GM12878 (cell line): ENCODE results near the gene CSMD2. TPM values are rescaled to one million over a fixed set of nuclear protein-coding genes. Genes with fewer than 3 reads are reported as not detected.

Source experiments
- ATAC-seq: fragments of 200-7000 bp; cut with Tn5 transposase; 3 replicates; pipeline ENCODE4 v1.9.1; 2020; ENCODE audit warnings: mild to moderate bottlenecking, moderate library complexity
- BruUV-seq: library from RNA; stranded (reverse); fragments of 400-500 nt; replicated peaks from 2 replicates; lab custom pipeline; 2021; lab: Mats Ljungman, UMichigan
- CTCF ChIA-PET: fragments of 300-600 bp; sonication (Branson Sonifier 250); formaldehyde crosslinking; extraction: SDS; loops from one replicate; lab custom pipeline; 2021; ENCODE audit warnings: inconsistent platforms; lab: Yijun Ruan, JAX
- POLR2A ChIA-PET: fragments of 350-600 bp; formaldehyde crosslinking; extraction: SDS; loops from one replicate; lab custom pipeline; 2021; ENCODE audit warnings: inconsistent platforms; lab: Charles Lee
- RAD21 ChIA-PET: fragments of 300-600 bp; sonication (Branson Sonifier 250); formaldehyde crosslinking; loops from one replicate; lab custom pipeline; 2023; ENCODE audit warnings: antibody characterized with exemption; ENCODE audit not compliant: unreplicated experiment; lab: Charles Lee
- SMC1A ChIA-PET: fragments of 300-600 bp; sonication (Branson Sonifier 250); formaldehyde crosslinking; loops from one replicate; lab custom pipeline; 2023; ENCODE audit not compliant: unreplicated experiment, uncharacterized antibody; lab: Charles Lee
- DNase-seq: peaks from one replicate; pipeline ENCODE4 v3.0.0-alpha.2; 2011; ENCODE audit warnings: low read depth, low spot score
- FAIRE-seq: peaks from 3 replicates; lab custom pipeline; 2011; peaks lifted over from hg19 to GRCh38; lab: Jason Lieb, UNC
- H2AFZ ChIP-seq: 2 replicates; pipeline ENCODE4 v1.6.0; 2011; ENCODE audit warnings: low read depth, low read length, control low read depth; ENCODE audit not compliant: control insufficient read depth
- H3K27ac ChIP-seq: 2 replicates; pipeline ENCODE4 v1.5.1; 2011; ENCODE audit warnings: control low read depth; ENCODE audit not compliant: control insufficient read depth, insufficient read depth
- H3K27me3 ChIP-seq, 2 experiments: replicated peaks in 1 of 2; 2 replicates each; pipeline versions ENCODE4 v1.6.0 to v1.6.1; 2011; ENCODE audit warnings: low read length in 1 of 2; ENCODE audit not compliant: control insufficient read depth in 2 of 2, insufficient read depth in 2 of 2
- H3K36me3 ChIP-seq, 2 experiments: 2 replicates each; pipeline ENCODE4 v1.5.1; 2011; ENCODE audit warnings: low read length in 1 of 2; ENCODE audit not compliant: control insufficient read depth in 2 of 2, insufficient read depth in 2 of 2
- H3K4me1 ChIP-seq: 2 replicates; pipeline ENCODE4 v1.6.1; 2011; ENCODE audit warnings: mild to moderate bottlenecking, low read length, moderate library complexity, mixed read lengths; ENCODE audit not compliant: control insufficient read depth, insufficient read depth
- H3K4me2 ChIP-seq: 2 replicates; pipeline ENCODE4 v1.6.0; 2011; ENCODE audit warnings: control low read depth; ENCODE audit not compliant: control insufficient read depth, insufficient read depth
- H3K4me3 ChIP-seq: fragments of 200-600 bp; sonication (generic); 2 replicates; pipeline ENCODE4 v1.5.1; 2016
- H3K79me2 ChIP-seq: 2 replicates; pipeline ENCODE4 v1.6.0; 2011; ENCODE audit warnings: low read length; ENCODE audit not compliant: control insufficient read depth, insufficient read depth
- H3K9ac ChIP-seq: 2 replicates; pipeline ENCODE4 v1.8.0; 2011; ENCODE audit warnings: low read length, control low read depth, mixed read lengths; ENCODE audit not compliant: control insufficient read depth, insufficient read depth
- H3K9me3 ChIP-seq: replicated peaks from 3 replicates; pipeline ENCODE4 v1.5.1; 2011; ENCODE audit warnings: mild to moderate bottlenecking, low read length; ENCODE audit not compliant: control insufficient read depth, insufficient read depth
- H4K20me1 ChIP-seq: 2 replicates; pipeline ENCODE4 v1.6.0; 2011; ENCODE audit not compliant: control insufficient read depth, insufficient read depth
- IKZF2 ChIP-seq, 2 experiments: fragments of 450-650 bp; IDR thresholded peaks; 2 replicates each; pipeline ENCODE4 v1.6.1; 2017; ENCODE audit warnings: mild to moderate bottlenecking in 2 of 2, moderate library complexity in 2 of 2
- KDM1A ChIP-seq: fragments of 200-600 bp; sonication (generic); IDR thresholded peaks from 2 replicates; pipeline ENCODE4 v1.6.1; 2016; ENCODE audit warnings: borderline replicate concordance
- MEF2A ChIP-seq: IDR thresholded peaks from 2 replicates; pipeline ENCODE4 v1.6.1; 2011; ENCODE audit warnings: low read depth, mild to moderate bottlenecking, low read length, moderate library complexity; ENCODE audit not compliant: insufficient read depth
- MEF2B ChIP-seq: fragments of 450-650 bp; IDR thresholded peaks from 2 replicates; pipeline ENCODE4 v1.6.1; 2018; ENCODE audit warnings: mild to moderate bottlenecking, moderate library complexity; ENCODE audit not compliant: partially characterized antibody, poor library complexity, severe bottlenecking
- MYC ChIP-seq: IDR thresholded peaks from 2 replicates; pipeline ENCODE4 v1.6.1; 2011; ENCODE audit warnings: mild to moderate bottlenecking, low read length, moderate library complexity, inconsistent platforms; ENCODE audit not compliant: insufficient read depth, insufficient replicate concordance, insufficient read length, severe bottlenecking
- PKNOX1 ChIP-seq: fragments of 450-650 bp; IDR thresholded peaks from 2 replicates; pipeline ENCODE4 v1.6.1; 2016; ENCODE audit warnings: mild to moderate bottlenecking
- WGBS: methylation state at CpG from one replicate; pipeline ENCODE4 v1.1.6; 2016; ENCODE audit warnings: low lambda C conversion rate; ENCODE audit not compliant: insufficient replicate concordance, insufficient coverage; ENCODE audit errors: missing lambda C conversion rate; 5-methylcytosine and 5-hydroxymethylcytosine counted together
- in situ Hi-C: fragments of 300-500 bp; cut with MboI; formaldehyde crosslinking; loops from 9 replicates; pipeline ENCODE4 v1.14.3; 2018; ENCODE audit warnings: mixed read lengths
- intact Hi-C: fragments of 100-400 bp; cut with micrococcal nuclease; formaldehyde crosslinking; loops from one replicate; pipeline ENCODE4 v1.14.2; 2022; ENCODE audit not compliant: unreplicated experiment
- polyA plus RNA-seq, 11 experiments: library from polyadenylated mRNA; depleted of rRNA in 4 of 11; unstranded in 6 of 11; stranded (reverse) in 5 of 11; fragments of >200 nt; fragmentation: Nextera tagmentation in 4 of 11; fragmentation: Illumina TruSeq in 1 of 11; extraction: Ambion mirVana in 4 of 11; extraction: Trizol in 1 of 11; gene quantifications; 1 replicate in 1 of 11; 2 replicates in 10 of 11; pipeline versions ENCODE4 v1.2.1 to v1.2.3, GENCODE V29; 2011 to 2016; ENCODE audit warnings: inconsistent platforms in 2 of 11, missing spikeins in 2 of 11, low read depth in 1 of 11
- total RNA-seq, 4 experiments: library from RNA; depleted of rRNA in 3 of 4; stranded (reverse); fragments of >200 nt in 3 of 4; fragmentation: Illumina TruSeq in 1 of 4; extraction: Trizol in 1 of 4; gene quantifications; 2 replicates each; pipeline versions ENCODE4 v1.2.1 to v1.2.3, GENCODE V29; 2013 to 2021

The CSMD2 gene
- total and polyA plus RNA-seq, 10 of the 15 experiments (the other 5 are each of a cell fraction or from before 2014, with no cell fraction given), result under 0.01 TPM; not detected in 9

GRCh38 chr1:33824321-33824720 lies 340.7 kb downstream of the CSMD2 start (continued):
- TF ChIP-seq PKNOX1, result no peak
- TF ChIP-seq MEF2B, result no peak
- TF ChIP-seq KDM1A, result no peak

DNA sequence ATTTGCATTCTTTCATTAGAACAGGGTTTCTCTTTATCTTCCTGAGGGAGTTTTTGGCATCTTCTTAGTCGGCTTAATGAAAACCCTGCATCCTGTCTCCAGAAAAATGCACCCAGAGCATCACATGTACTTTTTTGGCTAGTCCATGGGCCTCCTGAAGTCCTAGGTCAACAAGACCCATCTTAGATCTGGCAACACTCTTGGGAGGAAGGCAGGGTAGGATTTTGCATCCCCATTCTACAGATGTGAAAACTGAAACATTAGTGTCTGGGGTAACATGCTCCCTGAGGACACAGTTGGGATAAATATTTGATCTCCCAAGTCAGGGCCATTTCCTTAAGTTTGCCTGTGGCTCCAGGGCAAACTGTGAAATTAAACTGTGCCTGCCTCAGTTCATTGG lies 341.2 kb downstream of the CSMD2 start:
- RAD21 ChIA-PET, result no interaction called here
- SMC1A ChIA-PET, result no interaction called here
- no peaks in the 10 kb centered on the region for H3K4me1 ChIP-seq
- no peaks in the 10 kb centered on the region for H3K36me3 ChIP-seq
- DNase-seq (no peak), ATAC-seq (no peak), FAIRE-seq (no peak)
- H3K9me3 ChIP-seq, result no peaks in the 10 kb centered on the region
- WGBS, result 0% methylated on average over 1 of the region's 1 CpG
- no peak overlapping the region for H2AFZ ChIP-seq
- no peaks in the 10 kb centered on the region; a peak in 2 of 4 replicates for H3K27me3 ChIP-seq
- no peaks in the 10 kb centered on the region for H4K20me1 ChIP-seq
- TF ChIP-seq MEF2A (no peak), MYC (no peak), IKZF2 (IDR thresholded peaks at IDR 0.05) (no peak)
- CTCF ChIA-PET, result no interaction called here
- in situ Hi-C loops, result no loop called here
- no peak overlapping the region for H3K27ac ChIP-seq
- no peaks in the 10 kb centered on the region for H3K79me2 ChIP-seq
- intact Hi-C loops, result no loop called here
- POLR2A ChIA-PET, result interaction anchor here (0.6 to 0.7 kb wide), 2 partner anchors 154 to 359 kb away, joined by 3 to 5 read pairs; no protein-coding TSS in a partner anchor
- H3K4me3 ChIP-seq, result no peak overlapping the region
- H3K4me2 ChIP-seq, result no peak overlapping the region
- no TSS peak for BruUV-seq
- H3K9ac ChIP-seq, result no peak overlapping the region
